ENCODE measurements around the gene SRF. TPM values are rescaled to one million over a fixed set of nuclear protein-coding genes. Genes with fewer than 3 reads are reported as not detected.

Gene SRF
- total RNA-seq, 1 experiment from 2014 or later: 33.2 TPM

DNA sequence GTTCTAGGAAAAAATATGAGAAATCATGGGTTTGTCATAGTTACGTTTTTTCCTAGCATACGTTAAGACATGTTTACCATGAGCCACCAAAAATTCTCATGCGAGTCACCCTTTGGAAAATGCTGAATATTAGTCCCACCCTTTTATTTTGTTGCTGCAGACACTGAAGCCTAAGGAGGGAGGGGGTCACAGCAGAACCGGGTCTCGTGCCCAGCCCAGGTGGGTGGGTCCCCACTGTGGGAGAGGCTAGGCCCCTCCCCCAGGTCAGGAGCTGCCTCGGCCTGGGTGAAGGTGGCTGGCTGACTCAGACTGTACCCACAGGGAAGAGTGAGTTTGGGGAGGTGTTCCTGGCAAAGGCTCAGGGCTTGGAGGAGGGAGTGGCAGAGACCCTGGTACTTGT is 26.2 kb upstream of the SRF start:
- POLR2A ChIA-PET (ENCODE audit: low non-redundant PET): no interaction called here
- intact Hi-C loops (cut with micrococcal nuclease; ENCODE audit: unreplicated experiment): loop anchor here (5.0 kb wide), 1 partner anchor 243 kb away; no protein-coding TSS in a partner anchor

DNA sequence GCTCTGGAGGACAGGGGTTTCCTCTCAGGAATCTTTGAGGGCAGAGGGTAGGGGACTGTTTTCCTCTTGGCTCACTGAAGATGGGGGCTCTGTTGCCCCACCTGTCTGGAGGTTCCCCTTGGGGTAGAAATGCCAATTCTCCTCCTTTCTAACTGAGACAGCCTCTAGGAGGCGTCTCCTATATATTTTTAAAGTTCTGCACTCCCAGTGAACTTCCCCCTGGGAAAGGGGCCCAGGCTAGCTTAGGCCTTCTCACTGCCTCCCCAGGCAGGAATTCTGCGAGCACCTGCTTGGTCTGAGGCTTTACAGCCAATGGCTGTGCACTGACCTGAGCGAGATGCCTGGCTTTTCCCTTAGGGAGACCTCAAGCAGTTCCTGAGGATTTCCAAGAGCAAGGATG is 24.8 kb upstream of the SRF start:
- H3K36me3 ChIP-seq (ENCODE audit: insufficient read depth, low read length, poor library complexity, severe bottlenecking): peaks cover 6% of the 10 kb centered on the region
- no peak for TF ChIP-seq EZH2 (IDR thresholded peaks at IDR 0.05; ENCODE audit: borderline replicate concordance, low read depth, low read length, poor library complexity, severe bottlenecking)
- TF ChIP-seq, protein P1, sequence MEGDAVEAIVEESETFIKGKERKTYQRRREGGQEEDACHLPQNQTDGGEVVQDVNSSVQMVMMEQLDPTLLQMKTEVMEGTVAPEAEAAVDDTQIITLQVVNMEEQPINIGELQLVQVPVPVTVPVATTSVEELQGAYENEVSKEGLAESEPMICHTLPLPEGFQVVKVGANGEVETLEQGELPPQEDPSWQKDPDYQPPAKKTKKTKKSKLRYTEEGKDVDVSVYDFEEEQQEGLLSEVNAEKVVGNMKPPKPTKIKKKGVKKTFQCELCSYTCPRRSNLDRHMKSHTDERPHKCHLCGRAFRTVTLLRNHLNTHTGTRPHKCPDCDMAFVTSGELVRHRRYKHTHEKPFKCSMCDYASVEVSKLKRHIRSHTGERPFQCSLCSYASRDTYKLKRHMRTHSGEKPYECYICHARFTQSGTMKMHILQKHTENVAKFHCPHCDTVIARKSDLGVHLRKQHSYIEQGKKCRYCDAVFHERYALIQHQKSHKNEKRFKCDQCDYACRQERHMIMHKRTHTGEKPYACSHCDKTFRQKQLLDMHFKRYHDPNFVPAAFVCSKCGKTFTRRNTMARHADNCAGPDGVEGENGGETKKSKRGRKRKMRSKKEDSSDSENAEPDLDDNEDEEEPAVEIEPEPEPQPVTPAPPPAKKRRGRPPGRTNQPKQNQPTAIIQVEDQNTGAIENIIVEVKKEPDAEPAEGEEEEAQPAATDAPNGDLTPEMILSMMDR (conservative IDR thresholded peaks at IDR 0.05; ENCODE audit: low read depth, low read length): no peak

More for the DNA sequence above, 26.2 kb upstream of the SRF start:
- Histone ChIP-seq H3K4me1 (ENCODE audit: insufficient read depth, low read length, poor library complexity, severe bottlenecking) (peaks cover 7% of the 10 kb centered on the region), H3K9me3 (ENCODE audit: low read depth, low read length, poor library complexity, severe bottlenecking) (no peaks in the 10 kb centered on the region), H3K36me3 (ENCODE audit: insufficient read depth, low read length, poor library complexity, severe bottlenecking) (peaks cover 6% of the 10 kb centered on the region), H3K27me3 (replicated peaks; ENCODE audit: insufficient read depth, low read depth, low read length, poor library complexity) (no peaks in the 10 kb centered on the region), H3K4me3 (ENCODE audit: low read depth, low read length, poor library complexity, severe bottlenecking) (no peak overlapping the region), H3K27ac (ENCODE audit: low read depth, low read length, poor library complexity, severe bottlenecking) (no peak overlapping the region)
- CTCF ChIA-PET: interaction anchor here (0.6 kb wide), 1 partner anchor 233 kb away, joined by 3 read pairs; no protein-coding TSS in a partner anchor
- no TSS peak for BruUV-seq (replicated peaks)
- no peak for TF ChIP-seq EZH2 (IDR thresholded peaks at IDR 0.05; ENCODE audit: borderline replicate concordance, low read depth, low read length, poor library complexity, severe bottlenecking)
- TF ChIP-seq, protein P1 (conservative IDR thresholded peaks at IDR 0.05; ENCODE audit: low read depth, low read length): no peak
- no peak for DNase-seq (ENCODE audit: low spot score)

GRCh38 chr6:43146709-43147688 is 24.1 kb upstream of the SRF start:
- POLR2A ChIA-PET (ENCODE audit: low non-redundant PET): no interaction called here
- DNase-seq (ENCODE audit: low spot score): no peak
- peaks cover 7% of the 10 kb centered on the region for H3K4me1 ChIP-seq (ENCODE audit: insufficient read depth, low read length, poor library complexity, severe bottlenecking)
- CTCF ChIA-PET: no interaction called here
- intact Hi-C loops (cut with micrococcal nuclease; ENCODE audit: unreplicated experiment): no loop called here
- TF ChIP-seq EZH2 (IDR thresholded peaks at IDR 0.05; ENCODE audit: borderline replicate concordance, low read depth, low read length, poor library complexity, severe bottlenecking): no peak
- TF ChIP-seq, protein P1 (conservative IDR thresholded peaks at IDR 0.05; ENCODE audit: low read depth, low read length): no peak
- no peak overlapping the region for H3K27ac ChIP-seq (ENCODE audit: low read depth, low read length, poor library complexity, severe bottlenecking)
- no peaks in the 10 kb centered on the region for H3K27me3 ChIP-seq (replicated peaks; ENCODE audit: insufficient read depth, low read depth, low read length, poor library complexity)
- BruUV-seq (replicated peaks): no TSS peak
- H3K4me3 ChIP-seq (ENCODE audit: low read depth, low read length, poor library complexity, severe bottlenecking): no peak overlapping the region
- H3K36me3 ChIP-seq (ENCODE audit: insufficient read depth, low read length, poor library complexity, severe bottlenecking): peaks cover 6% of the 10 kb centered on the region
- H3K9me3 ChIP-seq (ENCODE audit: low read depth, low read length, poor library complexity, severe bottlenecking): no peaks in the 10 kb centered on the region

More for the DNA sequence above, 24.8 kb upstream of the SRF start:
- Histone ChIP-seq H3K9me3 (ENCODE audit: low read depth, low read length, poor library complexity, severe bottlenecking) (no peaks in the 10 kb centered on the region), H3K4me1 (ENCODE audit: insufficient read depth, low read length, poor library complexity, severe bottlenecking) (peaks cover 7% of the 10 kb centered on the region), H3K4me3 (ENCODE audit: low read depth, low read length, poor library complexity, severe bottlenecking) (no peak overlapping the region), H3K27me3 (replicated peaks; ENCODE audit: insufficient read depth, low read depth, low read length, poor library complexity) (no peaks in the 10 kb centered on the region), H3K27ac (ENCODE audit: low read depth, low read length, poor library complexity, severe bottlenecking) (no peak overlapping the region)
- POLR2A ChIA-PET (ENCODE audit: low non-redundant PET): no interaction called here
- no TSS peak for BruUV-seq (replicated peaks)
- intact Hi-C loops (cut with micrococcal nuclease; ENCODE audit: unreplicated experiment): no loop called here
- CTCF ChIA-PET: no interaction called here
- no peak for DNase-seq (ENCODE audit: low spot score)

Measured in A673 (cell line).